Liver (tissue), 9 donors: ENCODE data around the gene NUP214. TPM values are rescaled to one million over a fixed set of nuclear protein-coding genes. Genes with fewer than 3 reads are reported as not detected.
"Not testable (repeated sequence)": the region's sequence is repeated elsewhere in the genome, so short reads cannot be mapped to it uniquely, and the experiment has no call there.

Experiments used
- DNase-seq: peaks from one replicate; pipeline ENCODE4 v3.0.0-alpha.2; 2017; ENCODE audit warnings: low spot score
- H3K27ac ChIP-seq, 2 donors: one replicate each; pipeline ENCODE4 v1.7.0; 2013; ENCODE audit warnings: inconsistent platforms in 2 of 2, low read length in 2 of 2, control low read depth in 1 of 2, low read depth in 1 of 2, mild to moderate bottlenecking in 1 of 2
- H3K27me3 ChIP-seq, 4 donors: one replicate each; pipeline versions ENCODE4 v1.6.1 to v1.7.0; 2013; ENCODE audit warnings: low read length in 3 of 4, inconsistent platforms in 1 of 4, mild to moderate bottlenecking in 1 of 4, moderate library complexity in 1 of 4; ENCODE audit not compliant: control insufficient read depth in 4 of 4, insufficient read depth in 4 of 4
- H3K36me3 ChIP-seq, 4 donors: one replicate each; pipeline versions ENCODE4 v1.6.1 to v1.7.0; 2013; ENCODE audit warnings: low read length in 3 of 4, mild to moderate bottlenecking in 3 of 4, low read depth in 1 of 4, moderate library complexity in 1 of 4; ENCODE audit not compliant: control insufficient read depth in 4 of 4, insufficient read depth in 3 of 4
- H3K4me1 ChIP-seq, 4 donors: one replicate each; pipeline versions ENCODE4 v1.6.1 to v1.7.0; 2013; ENCODE audit warnings: low read length in 3 of 4, mild to moderate bottlenecking in 3 of 4, moderate library complexity in 1 of 4; ENCODE audit not compliant: control insufficient read depth in 4 of 4, insufficient read depth in 4 of 4
- H3K4me3 ChIP-seq, 3 donors: one replicate each; pipeline versions ENCODE4 v1.6.1 to v1.7.0; 2013; ENCODE audit warnings: low read length in 3 of 3, control low read depth in 1 of 3, low read depth in 1 of 3, mild to moderate bottlenecking in 1 of 3
- H3K9ac ChIP-seq, 2 donors: one replicate each; pipeline ENCODE4 v1.7.0; 2013; ENCODE audit warnings: low read length in 2 of 2, mild to moderate bottlenecking in 2 of 2, moderate library complexity in 2 of 2, control low read depth in 1 of 2, low read depth in 1 of 2
- H3K9me3 ChIP-seq, 4 donors: one replicate each; pipeline versions ENCODE4 v1.6.1 to v1.7.0; 2013; ENCODE audit warnings: low read length in 3 of 4; ENCODE audit not compliant: control insufficient read depth in 4 of 4
- ATF3 ChIP-seq: IDR thresholded peaks from 2 replicates; pipeline ENCODE4 v1.6.1; 2016; ENCODE audit warnings: antibody characterized with exemption
- CTCF ChIP-seq: fragments of 150-350 bp; IDR thresholded peaks from 2 replicates; pipeline ENCODE4 v1.5.1; 2017; ENCODE audit warnings: improper control_type of control experiment, low read depth, low read length; ENCODE audit not compliant: missing input control
- EGR1 ChIP-seq, 2 donors: IDR thresholded peaks; 2 replicates each; pipeline ENCODE4 v1.6.1; 2016 to 2018; ENCODE audit warnings: antibody characterized with exemption in 2 of 2, low read depth in 2 of 2
- FOXA1 ChIP-seq: IDR thresholded peaks from 2 replicates; pipeline ENCODE4 v1.6.1; 2016; ENCODE audit warnings: antibody characterized with exemption
- FOXA2 ChIP-seq: IDR thresholded peaks from 2 replicates; pipeline ENCODE4 v1.6.1; 2016; ENCODE audit warnings: antibody characterized with exemption
- GABPA ChIP-seq, 2 donors: IDR thresholded peaks in 1 of 2; conservative IDR thresholded peaks in 1 of 2; 2 replicates each; pipeline ENCODE4 v1.6.1; 2016; ENCODE audit warnings: antibody characterized with exemption in 2 of 2, mild to moderate bottlenecking in 1 of 2, moderate library complexity in 1 of 2
- HNF4A ChIP-seq, 2 donors: conservative IDR thresholded peaks; 2 replicates each; pipeline ENCODE4 v1.6.1; 2016; ENCODE audit warnings: antibody characterized with exemption in 2 of 2, mild to moderate bottlenecking in 2 of 2
- HNF4G ChIP-seq: IDR thresholded peaks from 2 replicates; pipeline ENCODE4 v1.6.1; 2016; ENCODE audit warnings: antibody characterized with exemption
- JUND ChIP-seq, 2 donors: IDR thresholded peaks; 2 replicates each; pipeline ENCODE4 v1.6.1; 2016; ENCODE audit warnings: antibody characterized with exemption in 2 of 2
- MAX ChIP-seq: IDR thresholded peaks from 2 replicates; pipeline ENCODE4 v1.6.1; 2016; ENCODE audit warnings: antibody characterized with exemption
- NR2F2 ChIP-seq: IDR thresholded peaks from 2 replicates; pipeline ENCODE4 v1.6.1; 2016; ENCODE audit warnings: antibody characterized with exemption
- RAD21 ChIP-seq, 2 donors: IDR thresholded peaks; 2 replicates each; pipeline ENCODE4 v1.6.1; 2016; ENCODE audit warnings: antibody characterized with exemption in 2 of 2, mild to moderate bottlenecking in 2 of 2
- REST ChIP-seq: IDR thresholded peaks from 2 replicates; pipeline ENCODE4 v1.6.1; 2016; ENCODE audit warnings: antibody characterized with exemption, mild to moderate bottlenecking
- RXRA ChIP-seq, 2 donors: IDR thresholded peaks; 2 replicates each; pipeline ENCODE4 v1.6.1; 2017 to 2018; ENCODE audit warnings: antibody characterized with exemption in 2 of 2, mild to moderate bottlenecking in 1 of 2
- SP1 ChIP-seq: IDR thresholded peaks from 2 replicates; pipeline ENCODE4 v1.6.1; 2018; ENCODE audit warnings: antibody characterized with exemption, mild to moderate bottlenecking
- TAF1 ChIP-seq: conservative IDR thresholded peaks from 2 replicates; pipeline ENCODE4 v1.6.1; 2016; ENCODE audit warnings: antibody characterized with exemption, mild to moderate bottlenecking
- YY1 ChIP-seq: IDR thresholded peaks from 2 replicates; pipeline ENCODE4 v1.6.1; 2016; ENCODE audit warnings: antibody characterized with exemption, mild to moderate bottlenecking
- WGBS: extraction: QIAGEN DNeasy Blood & Tissue Kit; methylation state at CpG from one replicate; pipeline ENCODE4 v1.1.7; 2013; 5-methylcytosine and 5-hydroxymethylcytosine counted together
- polyA plus RNA-seq, 2 donors: library from polyadenylated mRNA; stranded (reverse) in 1 of 2; unstranded in 1 of 2; fragments of 200-250 nt in 1 of 2; fragments of >200 nt in 1 of 2; fragmentation: Nextera tagmentation in 1 of 2; extraction: Ambion mirVana in 1 of 2; gene quantifications; one replicate each; pipeline versions ENCODE4 v1.2.1 to v1.2.3, GENCODE V29; 2013 to 2015
- total RNA-seq, 2 donors: library from RNA; depleted of rRNA; stranded (reverse); fragments of >200 nt; gene quantifications; one replicate each; pipeline ENCODE4 v1.2.3, GENCODE V29; 2014
- TF ChIP-seq, protein P1 (sequence below): IDR thresholded peaks from 2 replicates; pipeline ENCODE4 v1.6.1; 2016; ENCODE audit warnings: antibody characterized with exemption
- donor health status: healthy.
- donor health status: healthy.
- donor health status: healthy.
- donor health status: healthy.
- donor health status: healthy.

The NUP214 gene
- total and polyA plus RNA-seq, 4 donors = 8.8 to 19.5 (median 16.5) TPM

- Histone ChIP-seq H3K27ac (peak overlapping the region; percentile 56 to 68), H3K9ac (no peak overlapping the region), H3K27me3 (no peaks in the 10 kb centered on the region), H3K36me3 (no peaks in the 10 kb centered on the region), H3K4me1 (peaks cover 0 to 9% (median 0%) of the 10 kb centered on the region in 4 donors), H3K9me3 (no peaks in the 10 kb centered on the region), H3K4me3 (no peak overlapping the region)
- TF ChIP-seq NR2F2 = no peak
- TF ChIP-seq CTCF = no peak
- no peak for TF ChIP-seq TAF1
- no peak for TF ChIP-seq RXRA (IDR thresholded peaks at IDR 0.05)
- TF ChIP-seq FOXA2 = no peak
- TF ChIP-seq SP1 = peak; percentile 33
- TF ChIP-seq YY1 = peak; percentile 27
- TF ChIP-seq, protein P1, sequence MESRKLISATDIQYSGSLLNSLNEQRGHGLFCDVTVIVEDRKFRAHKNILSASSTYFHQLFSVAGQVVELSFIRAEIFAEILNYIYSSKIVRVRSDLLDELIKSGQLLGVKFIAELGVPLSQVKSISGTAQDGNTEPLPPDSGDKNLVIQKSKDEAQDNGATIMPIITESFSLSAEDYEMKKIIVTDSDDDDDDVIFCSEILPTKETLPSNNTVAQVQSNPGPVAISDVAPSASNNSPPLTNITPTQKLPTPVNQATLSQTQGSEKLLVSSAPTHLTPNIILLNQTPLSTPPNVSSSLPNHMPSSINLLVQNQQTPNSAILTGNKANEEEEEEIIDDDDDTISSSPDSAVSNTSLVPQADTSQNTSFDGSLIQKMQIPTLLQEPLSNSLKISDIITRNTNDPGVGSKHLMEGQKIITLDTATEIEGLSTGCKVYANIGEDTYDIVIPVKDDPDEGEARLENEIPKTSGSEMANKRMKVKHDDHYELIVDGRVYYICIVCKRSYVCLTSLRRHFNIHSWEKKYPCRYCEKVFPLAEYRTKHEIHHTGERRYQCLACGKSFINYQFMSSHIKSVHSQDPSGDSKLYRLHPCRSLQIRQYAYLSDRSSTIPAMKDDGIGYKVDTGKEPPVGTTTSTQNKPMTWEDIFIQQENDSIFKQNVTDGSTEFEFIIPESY = no peak
- no peak for TF ChIP-seq RAD21 (IDR thresholded peaks at IDR 0.05)
- no peak for TF ChIP-seq EGR1 (IDR thresholded peaks at IDR 0.05; ENCODE audit: low read depth in 2 of 2)
- no peak for TF ChIP-seq HNF4G
- TF ChIP-seq HNF4A (conservative IDR thresholded peaks at IDR 0.05) = no peak
- no peak for TF ChIP-seq REST
- peak in 1 of 2 donors; percentile 19 for TF ChIP-seq GABPA (IDR thresholded peaks at IDR 0.05 in 1 of 2, conservative IDR thresholded peaks at IDR 0.05 in 1 of 2)
- TF ChIP-seq FOXA1 = no peak
- no peak for TF ChIP-seq ATF3
- no peak for TF ChIP-seq JUND (IDR thresholded peaks at IDR 0.05)
- TF ChIP-seq MAX = no peak
- no peak for DNase-seq
- WGBS = 68% methylated on average over 20 of the region's 20 CpGs
These were observed 145.0 kb downstream of the NUP214 start for GRCh38 chr9:131270171-131271015.

- not testable (repeated sequence) for H3K9ac ChIP-seq, H3K4me1 ChIP-seq, DNase-seq, H3K36me3 ChIP-seq, H3K4me3 ChIP-seq, H3K9me3 ChIP-seq, H3K27me3 ChIP-seq
- 79% methylated on average over 1 of the region's 1 CpG for WGBS
- peak overlapping the region; percentile 46 to 68 for H3K27ac ChIP-seq
These were observed 145.6 kb downstream of the NUP214 start for GRCh38 chr9:131271016-131271273.
